OCI-LY1 (cell line): ENCODE measurements around the gene GTF2B.

Experiments used
- H2AFZ ChIP-seq: fragments of 200-600 bp; sonication (generic), shearing (Covaris generic); 2 replicates; pipeline ENCODE4 v1.6.0; 2014; ENCODE audit warnings: antibody characterized with exemption, mild to moderate bottlenecking, low read length
- H3F3A ChIP-seq: fragments of 200-600 bp; sonication (generic), shearing (Covaris generic); 2 replicates; pipeline ENCODE4 v1.6.0; 2014; ENCODE audit warnings: mild to moderate bottlenecking, antibody characterized with exemption, low read length, moderate library complexity; ENCODE audit not compliant: insufficient read depth
- H3K27ac ChIP-seq: fragments of 200-600 bp; sonication (generic); 2 replicates; pipeline ENCODE4 v1.5.1; 2014; ENCODE audit warnings: low read length, mixed run types, mild to moderate bottlenecking, low read depth; ENCODE audit not compliant: poor library complexity, severe bottlenecking
- H3K27me3 ChIP-seq: fragments of 200-600 bp; sonication (generic); 2 replicates; pipeline ENCODE4 v1.6.0; 2014; ENCODE audit warnings: antibody characterized with exemption, mild to moderate bottlenecking, low read length, moderate library complexity; ENCODE audit not compliant: insufficient read depth
- H3K36me3 ChIP-seq: fragments of 200-600 bp; sonication (generic); 2 replicates; pipeline ENCODE4 v1.6.1; 2014; ENCODE audit warnings: mild to moderate bottlenecking, antibody characterized with exemption, low read length, moderate library complexity, mixed read lengths; ENCODE audit not compliant: insufficient read depth
- H3K4me1 ChIP-seq: fragments of 200-600 bp; sonication (generic); 2 replicates; pipeline ENCODE4 v1.5.1; 2014; ENCODE audit warnings: mild to moderate bottlenecking, low read length, moderate library complexity; ENCODE audit not compliant: insufficient read depth, severe bottlenecking
- H3K4me2 ChIP-seq: fragments of 200-600 bp; sonication (generic), shearing (Covaris generic); 2 replicates; pipeline ENCODE4 v1.6.1; 2014; ENCODE audit warnings: low read length
- H3K4me3 ChIP-seq: fragments of 200-600 bp; sonication (generic); 2 replicates; pipeline ENCODE4 v1.5.1; 2014; ENCODE audit warnings: low read length, low read depth, mild to moderate bottlenecking, mixed read lengths; ENCODE audit not compliant: poor library complexity, severe bottlenecking
- H3K79me2 ChIP-seq: fragments of 200-600 bp; shearing (Covaris generic); 2 replicates; pipeline ENCODE4 v1.6.1; 2016; ENCODE audit warnings: mixed run types, low read length, mixed read lengths; ENCODE audit not compliant: insufficient read depth
- H3K9ac ChIP-seq: fragments of 200-600 bp; sonication (generic), shearing (Covaris generic); 2 replicates; pipeline ENCODE4 v1.6.1; 2014; ENCODE audit warnings: mild to moderate bottlenecking, low read length, mixed read lengths
- H3K9me2 ChIP-seq: fragments of 200-600 bp; sonication (generic), shearing (Covaris generic); 2 replicates; pipeline ENCODE4 v1.6.1; 2014; ENCODE audit warnings: low read depth, mild to moderate bottlenecking, low read length, mixed read lengths
- H3K9me3 ChIP-seq: fragments of 200-600 bp; shearing (Covaris generic); 2 replicates; pipeline ENCODE4 v1.6.1; 2014; ENCODE audit warnings: low read length, mixed read lengths
- H4K20me1 ChIP-seq: fragments of 200-600 bp; sonication (generic), shearing (Covaris generic); 2 replicates; pipeline ENCODE4 v1.6.0; 2016; ENCODE audit warnings: mild to moderate bottlenecking, low read length; ENCODE audit not compliant: insufficient read depth
- EZH2 ChIP-seq: fragments of 200-600 bp; sonication (generic), shearing (Covaris generic); IDR thresholded peaks from 2 replicates; pipeline ENCODE4 v1.8.0; 2017; ENCODE audit warnings: borderline replicate concordance, mixed run types, mild to moderate bottlenecking, antibody characterized with exemption, low read length, moderate library complexity, mixed read lengths
- TF ChIP-seq, protein P1 (sequence below): fragments of 200-600 bp; sonication (generic), shearing (Covaris generic); IDR thresholded peaks from 2 replicates; pipeline ENCODE4 v1.5.1; 2017; ENCODE audit warnings: mild to moderate bottlenecking, antibody characterized with exemption, low read length, moderate library complexity, mixed read lengths

GTF2B gene

DNA sequence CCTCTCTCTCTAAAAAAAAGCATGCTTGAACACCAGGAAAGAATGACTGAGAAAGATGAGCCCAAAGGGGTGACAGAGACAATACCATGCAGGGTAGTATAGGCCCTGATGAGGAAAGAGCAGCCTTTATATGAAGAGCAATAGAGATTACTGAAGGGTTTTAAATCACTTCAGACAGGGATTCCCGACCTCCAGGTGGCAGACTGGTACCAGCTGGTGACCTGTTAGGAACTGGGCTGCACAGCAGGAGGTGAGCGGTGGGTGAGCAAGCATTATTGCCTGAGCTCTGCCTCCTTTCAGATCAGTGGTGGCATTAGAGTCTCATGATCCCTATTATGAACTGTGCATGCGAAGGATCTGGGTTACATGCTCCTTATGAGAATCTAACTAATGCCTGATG is 30.8 kb upstream of the GTF2B start:
- Histone ChIP-seq H3K9me3 (peaks cover 12% of the 10 kb centered on the region), H3K79me2 (no peaks in the 10 kb centered on the region; the same call in 1 of the 2 replicates), H3K9ac (no peak overlapping the region), H3F3A (no peaks in the 10 kb centered on the region), H2AFZ (no peak overlapping the region), H3K4me1 (no peaks in the 10 kb centered on the region), H3K36me3 (peaks cover 16% of the 10 kb centered on the region; the same call in 1 of the 2 replicates), H3K4me3 (no peak overlapping the region), H3K4me2 (no peak overlapping the region), H3K27ac (no peak overlapping the region), H4K20me1 (no peaks in the 10 kb centered on the region), H3K27me3 (no peaks in the 10 kb centered on the region), H3K9me2 (no peaks in the 10 kb centered on the region)
- no peak for TF ChIP-seq EZH2
- TF ChIP-seq, protein P1, sequence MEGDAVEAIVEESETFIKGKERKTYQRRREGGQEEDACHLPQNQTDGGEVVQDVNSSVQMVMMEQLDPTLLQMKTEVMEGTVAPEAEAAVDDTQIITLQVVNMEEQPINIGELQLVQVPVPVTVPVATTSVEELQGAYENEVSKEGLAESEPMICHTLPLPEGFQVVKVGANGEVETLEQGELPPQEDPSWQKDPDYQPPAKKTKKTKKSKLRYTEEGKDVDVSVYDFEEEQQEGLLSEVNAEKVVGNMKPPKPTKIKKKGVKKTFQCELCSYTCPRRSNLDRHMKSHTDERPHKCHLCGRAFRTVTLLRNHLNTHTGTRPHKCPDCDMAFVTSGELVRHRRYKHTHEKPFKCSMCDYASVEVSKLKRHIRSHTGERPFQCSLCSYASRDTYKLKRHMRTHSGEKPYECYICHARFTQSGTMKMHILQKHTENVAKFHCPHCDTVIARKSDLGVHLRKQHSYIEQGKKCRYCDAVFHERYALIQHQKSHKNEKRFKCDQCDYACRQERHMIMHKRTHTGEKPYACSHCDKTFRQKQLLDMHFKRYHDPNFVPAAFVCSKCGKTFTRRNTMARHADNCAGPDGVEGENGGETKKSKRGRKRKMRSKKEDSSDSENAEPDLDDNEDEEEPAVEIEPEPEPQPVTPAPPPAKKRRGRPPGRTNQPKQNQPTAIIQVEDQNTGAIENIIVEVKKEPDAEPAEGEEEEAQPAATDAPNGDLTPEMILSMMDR = peak; percentile 13; the same call in 1 of the 2 replicates

GRCh38 chr1:88920845-88921244 is 29.5 kb upstream of the GTF2B start:
- Histone ChIP-seq H3K4me2 (no peak overlapping the region), H2AFZ (no peak overlapping the region), H4K20me1 (no peaks in the 10 kb centered on the region), H3K36me3 (peaks cover 16% of the 10 kb centered on the region; the same call in 1 of the 2 replicates), H3K4me1 (no peaks in the 10 kb centered on the region), H3K27me3 (no peaks in the 10 kb centered on the region), H3K9ac (no peak overlapping the region), H3K9me3 (peaks cover 18% of the 10 kb centered on the region), H3K4me3 (no peak overlapping the region), H3K79me2 (no peaks in the 10 kb centered on the region; the same call in 1 of the 2 replicates), H3K27ac (no peak overlapping the region), H3F3A (no peaks in the 10 kb centered on the region), H3K9me2 (no peaks in the 10 kb centered on the region)
- no peak for TF ChIP-seq EZH2
- TF ChIP-seq, protein P1 = no peak

DNA sequence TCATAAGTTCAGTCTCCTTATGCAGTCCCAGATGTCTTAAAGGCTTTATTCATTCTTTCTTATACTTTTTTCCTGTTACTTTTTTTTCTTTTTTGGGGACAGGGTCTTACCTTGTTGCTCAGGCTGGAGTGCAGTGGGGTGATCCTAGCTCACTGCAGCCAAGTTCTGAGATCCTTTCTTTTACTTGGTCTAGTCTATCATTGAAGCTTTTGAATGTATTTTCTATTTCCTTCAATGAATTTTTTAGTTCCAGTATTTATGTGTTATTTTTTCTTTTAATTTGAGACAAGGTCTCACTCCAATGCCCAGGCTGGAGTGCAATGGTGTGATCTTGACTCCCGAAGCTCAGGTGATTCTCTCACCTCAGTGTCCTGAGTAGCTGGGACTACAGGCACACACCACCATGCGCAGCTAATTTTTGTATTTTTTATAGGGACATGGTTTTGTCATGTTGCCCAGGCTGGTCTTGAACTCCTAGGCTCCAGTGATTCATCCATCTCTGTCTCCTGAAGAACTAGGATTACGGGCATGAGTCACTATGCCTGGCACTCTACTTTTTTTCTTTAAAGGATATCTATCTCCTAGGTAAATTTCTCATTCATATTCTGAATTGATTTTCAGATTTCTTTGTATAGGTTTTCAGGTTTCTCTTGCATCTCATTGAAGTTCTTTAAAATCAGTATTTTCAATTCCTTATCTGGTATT is 26.1 kb upstream of the GTF2B start:
- Histone ChIP-seq H2AFZ (no peak overlapping the region), H3K9ac (no peak overlapping the region), H3K27me3 (no peaks in the 10 kb centered on the region), H3K27ac (no peak overlapping the region), H3K4me3 (no peak overlapping the region), H4K20me1 (no peaks in the 10 kb centered on the region), H3K4me2 (no peak overlapping the region), H3K9me3 (peaks cover 18% of the 10 kb centered on the region), H3K4me1 (no peaks in the 10 kb centered on the region), H3K79me2 (no peaks in the 10 kb centered on the region; the same call in 1 of the 2 replicates), H3F3A (no peaks in the 10 kb centered on the region), H3K9me2 (no peaks in the 10 kb centered on the region), H3K36me3 (0 out of 2 replicates have a peak, but pooled peaks cover 2% of the 10 kb centered on the region)
- TF ChIP-seq EZH2 = no peak
- TF ChIP-seq, protein P1 = no peak
